NCI-H2107 treated with DMSO at 0.1 percent for 48 hours (cell line): ENCODE measurements around the gene AHCY.

ENCODE experiments used
- DNase-seq: peaks from one replicate; lab custom pipeline; 2025; ENCODE audit not compliant: unreplicated experiment; lab: John Stamatoyannopoulos, UW

Gene AHCY

GRCh38 chr20:34324541-34324940 lies 21.4 kb upstream of the AHCY start:
- no peak for DNase-seq

GRCh38 chr20:34322267-34323105 lies 19.3 kb upstream of the AHCY start:
- DNase-seq: no peak

GRCh38 chr20:34320861-34321260 lies 17.7 kb upstream of the AHCY start:
- no peak for DNase-seq

- no peak for DNase-seq
Observed at GRCh38 chr20:34318609-34319443, 15.7 kb upstream of the AHCY start.

- DNase-seq: no peak
Observed at GRCh38 chr20:34316196-34316814, 13.2 kb upstream of the AHCY start.

GRCh38 chr20:34315236-34315635 lies 12.1 kb upstream of the AHCY start:
- DNase-seq: no peak

GRCh38 chr20:34312544-34313217 lies 9.5 kb upstream of the AHCY start:
- DNase-seq: peak; percentile 70

GRCh38 chr20:34312024-34312460 lies 8.9 kb upstream of the AHCY start:
- no peak for DNase-seq

GRCh38 chr20:34311118-34312023 lies 8.2 kb upstream of the AHCY start:
- DNase-seq: no peak

- no peak for DNase-seq
Observed at GRCh38 chr20:34310481-34311117, 7.4 kb upstream of the AHCY start.

- DNase-seq: no peak
Observed at GRCh38 chr20:34309691-34310090, 6.5 kb upstream of the AHCY start.

GRCh38 chr20:34305333-34306230 lies 2.4 kb upstream of the AHCY start:
- DNase-seq: no peak

GRCh38 chr20:34302312-34302722 lies 838 bp downstream of the AHCY start:
- no peak for DNase-seq

GRCh38 chr20:34301587-34302311 lies 1.4 kb downstream of the AHCY start:
- DNase-seq: no peak

GRCh38 chr20:34300809-34301586 lies 2.2 kb downstream of the AHCY start:
- DNase-seq: no peak

GRCh38 chr20:34300256-34300806 lies 2.8 kb downstream of the AHCY start:
- peak; percentile 64 for DNase-seq
